Uterus (tissue), 4 donors: ENCODE measurements around the gene ZNF680. TPM values are rescaled to one million over a fixed set of nuclear protein-coding genes. Genes with fewer than 3 reads are reported as not detected.
"Not testable (repeated sequence)": the region's sequence is repeated elsewhere in the genome, so short reads cannot be mapped to it uniquely, and the experiment has no call there.

Source experiments
- DNase-seq, 2 donors: peaks; one replicate each; pipeline ENCODE4 v3.0.0-alpha.2; 2019 to 2020
- H3K27ac ChIP-seq, 2 donors: fragments of 200-600 bp; sonication (generic); 1 replicate in 1 of 2; 2 replicates in 1 of 2; pipeline ENCODE4 v1.5.1; 2016 to 2018
- H3K27me3 ChIP-seq, 2 donors: fragments of 200-600 bp; sonication (generic); one replicate each; pipeline ENCODE4 v1.5.1; 2018 to 2019; ENCODE audit warnings: control low read depth in 1 of 2
- H3K36me3 ChIP-seq, 2 donors: fragments of 200-600 bp; sonication (generic); one replicate each; pipeline ENCODE4 v1.5.1; 2019; ENCODE audit warnings: control low read depth in 1 of 2
- H3K4me1 ChIP-seq, 2 donors: fragments of 200-600 bp; sonication (generic); one replicate each; pipeline ENCODE4 v1.5.1; 2018 to 2019; ENCODE audit warnings: control low read depth in 1 of 2
- H3K4me3 ChIP-seq, 2 donors: fragments of 200-600 bp; sonication (generic); 1 replicate in 1 of 2; 2 replicates in 1 of 2; pipeline ENCODE4 v1.5.1; 2018 to 2019; ENCODE audit warnings: mild to moderate bottlenecking in 1 of 2
- H3K9me3 ChIP-seq, 2 donors: fragments of 200-600 bp; sonication (generic); one replicate each; pipeline ENCODE4 v1.5.1; 2019; ENCODE audit warnings: control low read depth in 1 of 2
- CTCF ChIP-seq, 4 experiments: fragments of 200-600 bp in 2 of 4; fragments of 450-650 bp in 2 of 4; sonication (generic) in 2 of 4; IDR thresholded peaks; one replicate each; pipeline ENCODE4 v1.5.1; 2016 to 2019; ENCODE audit warnings: antibody characterized with exemption in 4 of 4, mild to moderate bottlenecking in 2 of 4, moderate library complexity in 1 of 4
- POLR2A ChIP-seq, 2 donors: fragments of 450-650 bp; IDR thresholded peaks; one replicate each; pipeline ENCODE4 v1.6.1; 2016; ENCODE audit warnings: antibody characterized with exemption in 2 of 2, mild to moderate bottlenecking in 1 of 2, moderate library complexity in 1 of 2
- intact Hi-C: fragments of 100-400 bp; cut with DNase I; formaldehyde crosslinking; loops from one replicate; pipeline ENCODE4 v1.15.1; 2023; ENCODE audit warnings: low total_unique reads
- total RNA-seq, 4 donors: library from RNA; depleted of rRNA in 3 of 4; stranded (reverse); fragments of >200 nt in 3 of 4; gene quantifications; one replicate each; pipeline versions ENCODE4 v1.1.0 to v1.2.4, GENCODE V29; 2014 to 2023
- donor health status: DM: yes; HTN: yes; CAD: no.

ZNF680 gene
- total RNA-seq, 4 donors from 2014 or later, result 5.1 to 47.2 (median 21.3) TPM

GRCh38 chr7:64569372-64570283 is 6.8 kb upstream of the ZNF680 start:
- H3K4me3 ChIP-seq, result peak overlapping the region; percentile 27 to 43
- H3K36me3 ChIP-seq, H3K9me3 ChIP-seq, H3K27ac ChIP-seq, H3K4me1 ChIP-seq, intact Hi-C loops, H3K27me3 ChIP-seq: not testable (repeated sequence)
- DNase-seq, result peak; percentile 23 to 27
- TF ChIP-seq CTCF (IDR thresholded peaks at IDR 0.05), result peak in 3 of 4 experiments; percentile 25 to 43 (median 31)

GRCh38 chr7:64562256-64562625 is 630 bp downstream of the ZNF680 start:
- no peaks in the 10 kb centered on the region for H3K27me3 ChIP-seq
- intact Hi-C loops, result no loop called here
- H3K36me3 ChIP-seq, result no peaks in the 10 kb centered on the region
- peaks cover 0 to 15% of the 10 kb centered on the region in 2 donors for H3K4me1 ChIP-seq
- TF ChIP-seq POLR2A (IDR thresholded peaks at IDR 0.05), result no peak
- TF ChIP-seq CTCF (IDR thresholded peaks at IDR 0.05), result no peak
- peak overlapping the region; percentile 63 to 75 for H3K27ac ChIP-seq
- no peaks in the 10 kb centered on the region for H3K9me3 ChIP-seq
- H3K4me3 ChIP-seq, result peak overlapping the region; percentile 56 to 83
- DNase-seq, result no peak

GRCh38 chr7:64559206-64559605 is 3.7 kb downstream of the ZNF680 start:
- no peak for DNase-seq

GRCh38 chr7:64558781-64559180 is 4.1 kb downstream of the ZNF680 start:
- Histone ChIP-seq H3K4me3 (no peak overlapping the region), H3K4me1 (peaks cover 0 to 15% of the 10 kb centered on the region in 2 donors), H3K27ac (peak overlapping the region; percentile 59 to 80), H3K27me3 (no peaks in the 10 kb centered on the region), H3K36me3 (no peaks in the 10 kb centered on the region), H3K9me3 (no peaks in the 10 kb centered on the region)
- intact Hi-C loops, result no loop called here
- DNase-seq, result no peak
- TF ChIP-seq POLR2A (IDR thresholded peaks at IDR 0.05) (no peak), CTCF (IDR thresholded peaks at IDR 0.05) (no peak)

More at GRCh38 chr7:64559206-64559605, 3.7 kb downstream of the ZNF680 start:
- intact Hi-C loops, result no loop called here
- no peaks in the 10 kb centered on the region for H3K27me3 ChIP-seq
- no peaks in the 10 kb centered on the region for H3K9me3 ChIP-seq
- H3K4me3 ChIP-seq, result no peak overlapping the region
- no peaks in the 10 kb centered on the region for H3K36me3 ChIP-seq
- H3K4me1 ChIP-seq, result peaks cover 0 to 15% of the 10 kb centered on the region in 2 donors
- TF ChIP-seq CTCF (IDR thresholded peaks at IDR 0.05), result no peak
- no peak for TF ChIP-seq POLR2A (IDR thresholded peaks at IDR 0.05)
- peak overlapping the region; percentile 59 to 80 for H3K27ac ChIP-seq

GRCh38 chr7:64558323-64558705 is 4.6 kb downstream of the ZNF680 start:
- Histone ChIP-seq H3K4me3 (no peak overlapping the region), H3K4me1 (peaks cover 0 to 15% of the 10 kb centered on the region in 2 donors), H3K9me3 (no peaks in the 10 kb centered on the region), H3K27ac (peak overlapping the region; percentile 59 to 80), H3K27me3 (no peaks in the 10 kb centered on the region), H3K36me3 (no peaks in the 10 kb centered on the region)
- no peak for DNase-seq
- TF ChIP-seq POLR2A (IDR thresholded peaks at IDR 0.05) (no peak), CTCF (IDR thresholded peaks at IDR 0.05) (no peak)
- intact Hi-C loops, result no loop called here
